Skin of body (tissue), 3 donors: ENCODE results near the gene EIF3CL. TPM values are rescaled to one million over a fixed set of nuclear protein-coding genes. Genes with fewer than 3 reads are reported as not detected.
"Not testable (repeated sequence)": the region's sequence is repeated elsewhere in the genome, so short reads cannot be mapped to it uniquely, and the experiment has no call there.

ENCODE experiments used
- DNase-seq: peaks from one replicate; lab custom pipeline; 2025; lab: John Stamatoyannopoulos, UW
- small RNA-seq: library from RNA; depleted of rRNA; stranded (forward); fragments of <200 nt; gene quantifications from one replicate; pipeline ENCODE3, GENCODE V24; 2014; ENCODE audit warnings: low replicate concordance
- total RNA-seq: library from RNA; depleted of rRNA; stranded (reverse); fragments of >200 nt; gene quantifications from one replicate; pipeline ENCODE4 v1.2.3, GENCODE V29; 2014

Gene EIF3CL
- total RNA-seq, 1 donor from 2014 or later = 59.1 TPM

GRCh38 chr16:28362600-28362999, 41.0 kb downstream of the EIF3CL start:
- DNase-seq = not testable (repeated sequence)

GRCh38 chr16:28338230-28338629, 65.4 kb downstream of the EIF3CL start:
- not testable (repeated sequence) for DNase-seq

- not testable (repeated sequence) for DNase-seq
These were observed 66.5 kb downstream of the EIF3CL start for GRCh38 chr16:28336940-28337710.

- not testable (repeated sequence) for DNase-seq
These were observed 68.0 kb downstream of the EIF3CL start for GRCh38 chr16:28335678-28336077.

GRCh38 chr16:28332632-28333031, 71.0 kb downstream of the EIF3CL start:
- DNase-seq = not testable (repeated sequence)

- not testable (repeated sequence) for DNase-seq
These were observed 72.7 kb downstream of the EIF3CL start for GRCh38 chr16:28330981-28331380.

- DNase-seq = not testable (repeated sequence)
These were observed 73.4 kb downstream of the EIF3CL start for GRCh38 chr16:28330232-28330631.

Small RNAs within 50 kb of the gene (small RNA-seq; reads per million reads assigned to genes)
- gene AC138904.2 (not detected), gene MIR6862-1 (not detected)

Other genes with a start within 250 kb of the EIF3CL start
- gene XPO6, start 191.9 kb downstream of the EIF3CL start, total RNA-seq = 67.0 TPM
- gene SBK1, start 111.3 kb downstream of the EIF3CL start, total RNA-seq = 1.3 TPM
- gene NPIPB6, start 40.3 kb downstream of the EIF3CL start, total RNA-seq = 1.9 TPM
- gene NPIPB7, start 68.5 kb upstream of the EIF3CL start, total RNA-seq = not detected
- gene CLN3, start 88.2 kb upstream of the EIF3CL start, total RNA-seq = 14.6 TPM
- 1.7 TPM for gene APOBR, start 90.8 kb upstream of the EIF3CL start, total RNA-seq
- gene IL27, start 103.0 kb upstream of the EIF3CL start, total RNA-seq = not detected
- 8.4 TPM for gene NUPR1, start 135.1 kb upstream of the EIF3CL start, total RNA-seq
- gene SGF29, start 150.1 kb upstream of the EIF3CL start, total RNA-seq = 9.4 TPM
- 0.39 TPM for gene SULT1A2, start 193.2 kb upstream of the EIF3CL start, total RNA-seq
- 12.0 TPM for gene SULT1A1, start 206.2 kb upstream of the EIF3CL start, total RNA-seq
- 1.7 TPM for gene NPIPB8, start 234.2 kb upstream of the EIF3CL start, total RNA-seq